ENCODE measurements around the gene PAK4. TPM values are rescaled to one million over a fixed set of nuclear protein-coding genes. Genes with fewer than 3 reads are reported as not detected.
"Not testable (repeated sequence)": the region's sequence is repeated elsewhere in the genome, so short reads cannot be mapped to it uniquely, and the experiment has no call there.

The PAK4 gene
- total RNA-seq, 1 experiment from 2014 or later, result 7.1 TPM

- no peak for DNase-seq (ENCODE audit: low read depth)
Measured at GRCh38 chr19:39206122-39206521, 80.5 kb downstream of the PAK4 start.

GRCh38 chr19:39207293-39207836, 81.8 kb downstream of the PAK4 start:
- DNase-seq (ENCODE audit: low read depth), result no peak

GRCh38 chr19:39208175-39208795, 82.7 kb downstream of the PAK4 start:
- no peak for DNase-seq (ENCODE audit: low read depth)

GRCh38 chr19:39209196-39209595, 83.6 kb downstream of the PAK4 start:
- DNase-seq (ENCODE audit: low read depth), result no peak

GRCh38 chr19:39211731-39212374, 86.3 kb downstream of the PAK4 start:
- DNase-seq (ENCODE audit: low read depth), result peak; percentile 24

- no peak for DNase-seq (ENCODE audit: low read depth)
Measured at GRCh38 chr19:39212375-39212742, 86.8 kb downstream of the PAK4 start.

- DNase-seq (ENCODE audit: low read depth), result not testable (repeated sequence)
Measured at GRCh38 chr19:39215323-39215722, 89.7 kb downstream of the PAK4 start.

- DNase-seq (ENCODE audit: low read depth), result no peak
Measured at GRCh38 chr19:39217094-39217493, 91.5 kb downstream of the PAK4 start.

GRCh38 chr19:39218230-39219007, 92.8 kb downstream of the PAK4 start:
- no peak for DNase-seq (ENCODE audit: low read depth)

- not testable (repeated sequence) for DNase-seq (ENCODE audit: low read depth)
Measured at GRCh38 chr19:39219108-39219507, 93.5 kb downstream of the PAK4 start.

GRCh38 chr19:39223703-39224279, 98.2 kb downstream of the PAK4 start:
- DNase-seq (ENCODE audit: low read depth), result peak; percentile 22

- no peak for DNase-seq (ENCODE audit: low read depth)
Measured at GRCh38 chr19:39224910-39225309, 99.3 kb downstream of the PAK4 start.

Other genes starting within 250 kb of the PAK4 start
- gene RINL, start 247.5 kb upstream of the PAK4 start, total RNA-seq (2014; rRNA removed; shearing (Covaris generic)), result 4.6 and 5.1 TPM in 2 replicates
- gene SIRT2, start 226.2 kb upstream of the PAK4 start, total RNA-seq (2014; rRNA removed; shearing (Covaris generic)), result 102 and 104 TPM in 2 replicates
- gene NFKBIB, start 225.8 kb upstream of the PAK4 start, total RNA-seq (2014; rRNA removed; shearing (Covaris generic)), result 21.0 and 25.1 TPM in 2 replicates
- not detected in 2 replicates for gene CCER2, start 213.6 kb upstream of the PAK4 start, total RNA-seq (2014; rRNA removed; shearing (Covaris generic))
- 11.5 and 17.3 TPM in 2 replicates for gene SARS2, start 195.0 kb upstream of the PAK4 start, total RNA-seq (2014; rRNA removed; shearing (Covaris generic))
- 56.4 and 61.2 TPM in 2 replicates for gene MRPS12, start 194.8 kb upstream of the PAK4 start, total RNA-seq (2014; rRNA removed; shearing (Covaris generic))
- gene FBXO17, start 150.0 kb upstream of the PAK4 start, total RNA-seq (2014; rRNA removed; shearing (Covaris generic)), result 12.5 and 22.1 TPM in 2 replicates
- gene FBXO27, start 93.2 kb upstream of the PAK4 start, total RNA-seq (2014; rRNA removed; shearing (Covaris generic)), result 0.10 TPM in 1 of 2 replicates, not detected in the other
- 0.10 TPM in 1 of 2 replicates, not detected in the other for gene ACP7, start 41.4 kb upstream of the PAK4 start, total RNA-seq (2014; rRNA removed; shearing (Covaris generic))
- gene NCCRP1, start 71.2 kb downstream of the PAK4 start, total RNA-seq (2014; rRNA removed; shearing (Covaris generic)), result 0.10 and 0.12 TPM in 2 replicates
- gene SYCN, start 78.5 kb downstream of the PAK4 start, total RNA-seq (2014; rRNA removed; shearing (Covaris generic)), result not detected in 2 replicates
- not detected in 2 replicates for gene IFNL3, start 119.2 kb downstream of the PAK4 start, total RNA-seq (2014; rRNA removed; shearing (Covaris generic))
- not detected in 2 replicates for gene IFNL4, start 123.1 kb downstream of the PAK4 start, total RNA-seq (2014; rRNA removed; shearing (Covaris generic))
- not detected in 2 replicates for gene IFNL2, start 142.6 kb downstream of the PAK4 start, total RNA-seq (2014; rRNA removed; shearing (Covaris generic))
- not detected in 2 replicates for gene IFNL1, start 170.6 kb downstream of the PAK4 start, total RNA-seq (2014; rRNA removed; shearing (Covaris generic))
- gene LRFN1, start 195.1 kb downstream of the PAK4 start, total RNA-seq (2014; rRNA removed; shearing (Covaris generic)), result under 0.01 and 0.36 TPM in 2 replicates
- gene GMFG, start 210.3 kb downstream of the PAK4 start, total RNA-seq (2014; rRNA removed; shearing (Covaris generic)), result 0.36 and 0.59 TPM in 2 replicates
- 41.5 and 48.8 TPM in 2 replicates for gene SAMD4B, start 216.6 kb downstream of the PAK4 start, total RNA-seq (2014; rRNA removed; shearing (Covaris generic))